GM12891 (cell line): ENCODE measurements around the gene SMARCA1.

Experiments used
- PAX5 ChIP-seq: IDR thresholded peaks from 2 replicates; pipeline ENCODE4 v1.6.1; 2011; ENCODE audit warnings: low read length, moderate library complexity, mild to moderate bottlenecking; ENCODE audit not compliant: insufficient read depth, severe bottlenecking
- POLR2A ChIP-seq: IDR thresholded peaks from 2 replicates; pipeline ENCODE4 v1.6.1; 2011; ENCODE audit warnings: low read depth, low read length, control low read depth
- POLR2AphosphoS5 ChIP-seq: IDR thresholded peaks from 2 replicates; pipeline ENCODE4 v1.6.1; 2011; ENCODE audit warnings: low read depth, low read length, control low read depth
- SPI1 ChIP-seq: IDR thresholded peaks from 2 replicates; pipeline ENCODE4 v1.6.1; 2011; ENCODE audit warnings: low read depth, low read length, control low read depth
- TAF1 ChIP-seq: IDR thresholded peaks from 2 replicates; pipeline ENCODE4 v1.6.1; 2011; ENCODE audit warnings: low read depth, low read length, control low read depth

DNA sequence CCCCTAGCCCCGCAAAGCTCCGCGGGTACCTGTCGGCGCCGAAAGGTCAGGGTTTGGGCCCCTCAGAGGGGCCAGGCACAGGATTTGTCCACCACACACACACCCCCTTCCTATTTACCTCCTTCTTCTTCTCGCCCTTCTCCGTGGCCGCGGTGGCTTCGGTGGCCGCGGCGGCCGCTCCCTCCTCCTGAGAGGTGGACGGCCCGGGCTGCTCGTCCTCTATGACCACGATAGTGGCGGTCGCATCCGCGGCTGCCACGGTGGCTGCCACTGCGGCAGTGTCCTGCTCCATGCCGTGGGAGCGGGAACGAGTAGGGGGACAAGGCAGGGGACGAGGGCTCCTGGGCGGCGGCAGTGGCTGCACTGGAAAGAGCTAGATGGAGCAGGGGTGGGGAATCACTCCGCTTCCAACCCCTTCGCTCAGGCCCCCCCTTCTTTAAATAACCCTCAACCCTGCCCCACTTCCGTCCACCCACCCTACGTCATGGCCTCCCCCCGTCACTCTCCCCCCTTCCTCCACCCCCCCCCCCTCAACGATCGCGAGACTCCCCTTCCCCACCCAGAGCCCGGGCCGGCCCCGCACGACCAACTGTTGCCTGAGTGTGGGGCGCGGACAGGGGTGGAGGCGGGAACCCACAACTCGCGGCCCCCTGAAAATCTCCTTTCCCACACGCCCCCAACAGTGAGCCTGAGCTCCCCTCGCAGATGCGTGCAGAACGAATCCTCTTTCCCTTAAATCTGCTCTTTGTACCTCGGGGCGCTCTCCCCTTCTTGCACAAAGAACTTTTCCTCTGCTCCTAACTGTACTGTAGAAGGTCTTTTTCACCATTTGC, at the start of gene SMARCA1:
- TF ChIP-seq POLR2A (no peak), PAX5 (no peak), POLR2AphosphoS5 (no peak), SPI1 (no peak), TAF1 (no peak)
